GM18861 (cell line): ENCODE results near the gene PTPRN2.
"Not testable (repeated sequence)": the region's sequence is repeated elsewhere in the genome, so short reads cannot be mapped to it uniquely, and the experiment has no call there.

ENCODE experiments used
- ATAC-seq: cut with Tn5 transposase; IDR thresholded peaks from one replicate; pipeline ENCODE4 v1.9.1; 2021; ENCODE audit not compliant: unreplicated experiment

PTPRN2 gene

GRCh38 chr7:157516911-157517781 is 1070.5 kb downstream of the PTPRN2 start:
- no peak for ATAC-seq

DNA sequence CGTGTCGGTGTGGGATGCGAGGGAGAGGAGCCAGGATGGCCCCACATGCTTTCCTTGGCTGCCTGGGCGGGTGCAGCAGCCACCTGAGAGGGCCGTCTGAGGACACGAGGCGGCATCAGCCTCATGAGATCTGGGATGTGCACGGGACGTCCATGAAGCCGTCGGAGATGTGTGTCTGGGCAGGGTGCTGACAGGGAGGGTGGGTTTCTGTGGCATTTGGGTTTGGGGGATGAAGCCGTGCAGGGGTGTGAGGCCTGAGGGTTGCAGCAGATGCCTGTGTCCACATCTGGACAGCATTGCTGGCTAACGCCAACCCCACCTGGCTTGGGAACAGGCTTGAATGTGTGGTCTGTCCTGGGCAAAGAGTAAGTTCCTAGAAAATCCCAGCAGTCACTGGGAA is 1071.3 kb downstream of the PTPRN2 start:
- no peak for ATAC-seq

DNA sequence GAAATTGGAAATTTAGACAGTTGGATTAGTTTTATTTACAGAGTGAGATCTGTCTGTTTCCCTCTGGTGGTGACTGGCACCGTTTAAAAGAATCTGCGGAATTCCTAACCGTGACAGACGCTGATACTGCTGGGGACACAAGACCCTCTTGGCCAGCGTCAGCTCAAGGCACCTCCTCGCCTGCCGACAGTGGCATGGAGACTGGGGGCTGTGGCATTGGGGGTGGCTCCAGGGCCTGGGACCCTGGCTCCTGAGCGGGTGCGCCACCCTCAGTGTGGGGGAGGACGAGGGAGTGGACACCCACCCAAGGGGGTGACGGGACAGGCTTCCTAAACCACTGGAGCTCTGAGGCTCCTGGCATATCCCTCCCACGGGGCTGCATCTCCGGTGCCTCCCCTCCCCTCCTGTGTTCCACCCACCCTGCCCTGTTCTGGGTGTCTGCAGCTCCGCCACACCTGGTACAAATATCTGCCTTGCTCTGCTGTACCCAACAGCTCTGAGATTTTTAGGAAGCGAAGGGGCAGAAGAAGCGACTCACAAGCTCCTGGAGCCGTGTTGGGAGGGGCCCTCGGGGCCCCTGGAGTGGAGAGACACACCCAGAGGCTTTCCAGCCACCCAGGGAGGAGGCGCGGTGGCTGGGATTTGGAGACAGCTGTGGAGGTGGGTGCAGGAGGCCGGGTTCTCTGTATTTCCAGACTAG is 1072.1 kb downstream of the PTPRN2 start:
- no peak for ATAC-seq

GRCh38 chr7:157514746-157515145 is 1072.9 kb downstream of the PTPRN2 start:
- no peak for ATAC-seq

GRCh38 chr7:157514306-157514705 is 1073.3 kb downstream of the PTPRN2 start:
- ATAC-seq = no peak

- no peak for ATAC-seq
Observed at GRCh38 chr7:157513682-157514081, 1073.9 kb downstream of the PTPRN2 start.

DNA sequence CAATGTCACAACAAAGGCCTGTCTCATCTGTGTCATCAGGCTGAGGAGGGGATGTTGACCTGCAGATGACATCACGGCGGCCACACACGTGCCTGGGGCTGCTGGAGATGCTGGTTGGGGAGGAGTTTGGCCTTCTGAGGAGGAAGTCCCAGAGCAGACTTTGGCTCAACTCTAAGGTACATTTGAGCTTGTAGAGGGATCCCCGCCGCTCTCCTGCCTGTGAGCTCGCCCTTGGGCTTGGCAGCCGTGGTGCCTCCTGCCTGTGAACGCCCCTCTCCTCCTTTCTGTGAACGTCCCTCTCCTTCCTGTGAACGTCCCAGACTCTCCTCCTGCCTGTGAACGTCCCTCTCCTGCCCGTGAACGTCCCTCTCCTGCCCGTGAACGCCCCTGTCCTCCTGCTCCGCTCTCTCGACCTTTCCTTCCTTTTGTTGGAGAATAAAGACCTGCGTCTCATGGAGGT is 1074.4 kb downstream of the PTPRN2 start:
- no peak for ATAC-seq

GRCh38 chr7:157509226-157509625 is 1078.4 kb downstream of the PTPRN2 start:
- ATAC-seq = no peak

DNA sequence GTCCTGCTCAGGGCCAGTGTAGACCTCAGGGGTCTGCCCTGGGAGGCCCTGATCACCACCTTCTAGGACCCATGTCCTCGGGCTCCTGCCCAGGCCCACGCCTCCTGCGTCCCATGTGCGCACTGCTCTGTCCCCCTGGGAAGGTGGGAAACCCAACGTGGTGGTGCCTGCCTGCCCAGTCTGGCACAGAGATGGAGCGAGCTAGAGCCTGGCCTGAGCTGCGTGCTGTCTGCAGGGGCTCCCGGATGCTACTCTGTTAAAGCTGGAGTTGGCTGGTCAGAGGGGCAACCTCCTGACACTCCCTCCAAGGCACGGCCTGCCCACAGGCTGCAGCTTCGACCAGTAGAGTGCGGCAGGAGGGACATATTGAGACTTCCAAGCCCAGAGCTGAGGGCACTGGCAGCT is 1079.1 kb downstream of the PTPRN2 start:
- no peak for ATAC-seq

DNA sequence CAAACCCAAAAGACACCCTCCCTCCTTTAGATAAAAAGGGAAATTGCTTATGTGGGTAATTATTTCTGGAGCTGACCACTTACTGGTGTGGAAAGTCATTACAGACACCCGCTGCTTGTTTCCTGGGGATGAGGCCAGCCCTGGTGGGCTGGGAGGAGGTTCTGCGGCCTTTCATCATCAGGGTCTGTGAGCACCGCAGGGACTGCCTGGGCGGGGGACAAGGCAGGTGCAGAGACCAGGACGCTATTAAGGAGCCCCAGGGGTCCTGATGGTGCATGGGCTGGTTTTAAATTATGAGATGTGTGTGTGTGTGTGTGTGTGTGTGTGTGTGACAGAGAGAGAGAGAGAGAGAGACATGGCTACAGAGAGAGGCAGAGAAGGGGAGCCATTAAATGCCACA is 1079.6 kb downstream of the PTPRN2 start:
- ATAC-seq = no peak

DNA sequence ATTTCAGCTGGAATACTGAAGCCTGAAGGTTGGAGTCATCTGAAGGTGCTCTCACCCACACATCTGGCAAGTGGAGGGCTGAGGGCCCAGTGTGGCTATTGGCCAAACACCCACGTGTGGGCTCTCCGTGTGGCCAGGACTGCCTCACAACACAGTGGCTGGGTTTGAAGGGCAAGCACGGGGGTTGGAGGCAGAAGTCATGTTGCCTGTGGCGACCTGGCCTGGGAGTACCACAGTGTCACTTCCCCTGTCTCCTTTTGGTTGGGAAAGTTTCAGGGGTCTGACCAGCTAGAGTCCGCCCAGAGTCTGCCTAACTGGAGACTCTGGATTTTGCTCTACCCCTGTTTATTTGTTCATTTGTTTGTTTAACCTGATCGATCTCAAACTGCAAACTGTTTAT is 1081.4 kb downstream of the PTPRN2 start:
- no peak for ATAC-seq

- ATAC-seq = no peak
Observed at GRCh38 chr7:157505646-157506045, 1082.0 kb downstream of the PTPRN2 start.

GRCh38 chr7:157503229-157503628 is 1084.4 kb downstream of the PTPRN2 start:
- ATAC-seq = no peak

- ATAC-seq = no peak
Observed at GRCh38 chr7:157502701-157503111, 1084.9 kb downstream of the PTPRN2 start.

- no peak for ATAC-seq
Observed at GRCh38 chr7:157501581-157501980, 1086.0 kb downstream of the PTPRN2 start.

GRCh38 chr7:157500989-157501540 is 1086.6 kb downstream of the PTPRN2 start:
- not testable (repeated sequence) for ATAC-seq

GRCh38 chr7:157500171-157500960 is 1087.3 kb downstream of the PTPRN2 start:
- ATAC-seq = no peak

- no peak for ATAC-seq
Observed at GRCh38 chr7:157499835-157500153, 1087.8 kb downstream of the PTPRN2 start.

GRCh38 chr7:157499121-157499834 is 1088.3 kb downstream of the PTPRN2 start:
- ATAC-seq = no peak

- no peak for ATAC-seq
Observed at GRCh38 chr7:157498657-157499056, 1089.0 kb downstream of the PTPRN2 start.
